ENCODE measurements around the gene STT3B.
"Not testable (repeated sequence)": the region's sequence is repeated elsewhere in the genome, so short reads cannot be mapped to it uniquely, and the experiment has no call there.

The STT3B gene

DNA sequence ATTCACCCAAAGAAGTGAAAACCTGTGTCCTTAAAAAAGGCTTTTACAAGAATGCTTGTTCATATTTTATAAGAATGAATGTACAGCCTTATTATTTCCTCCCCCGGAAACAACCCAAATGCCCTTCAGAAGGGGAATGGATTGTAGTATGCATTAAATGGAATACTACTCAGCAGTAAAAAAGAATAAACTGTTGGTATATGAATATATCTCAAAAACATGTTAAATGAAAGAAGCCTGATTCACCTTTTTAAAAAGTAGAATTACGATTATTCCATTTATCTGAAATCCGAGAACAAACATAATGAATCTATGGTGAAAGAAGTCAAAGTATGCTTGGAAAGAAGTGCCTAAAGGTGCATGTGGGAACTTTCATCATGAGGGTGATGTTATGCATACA is 20.5 kb downstream of the STT3B start:
- DNase-seq = no peak

DNA sequence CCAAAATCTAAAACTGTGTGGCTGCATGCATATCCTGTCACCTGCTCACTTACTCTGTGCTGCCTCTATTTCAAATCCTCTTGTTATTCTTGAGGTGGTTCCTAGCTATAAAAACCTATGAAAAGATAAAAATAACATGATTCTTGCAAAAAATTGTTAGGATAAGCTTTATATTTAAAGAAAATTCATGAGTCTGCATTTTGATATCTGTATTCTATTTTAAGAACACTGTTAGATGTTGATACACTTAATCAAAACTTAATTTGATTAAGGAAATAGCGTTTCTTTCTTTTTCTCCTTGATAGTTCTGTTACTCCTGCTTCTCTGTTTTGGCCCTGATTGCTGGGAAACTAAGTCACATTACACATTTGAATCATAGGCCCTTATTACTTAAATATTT is 22.5 kb downstream of the STT3B start:
- DNase-seq = no peak

DNA sequence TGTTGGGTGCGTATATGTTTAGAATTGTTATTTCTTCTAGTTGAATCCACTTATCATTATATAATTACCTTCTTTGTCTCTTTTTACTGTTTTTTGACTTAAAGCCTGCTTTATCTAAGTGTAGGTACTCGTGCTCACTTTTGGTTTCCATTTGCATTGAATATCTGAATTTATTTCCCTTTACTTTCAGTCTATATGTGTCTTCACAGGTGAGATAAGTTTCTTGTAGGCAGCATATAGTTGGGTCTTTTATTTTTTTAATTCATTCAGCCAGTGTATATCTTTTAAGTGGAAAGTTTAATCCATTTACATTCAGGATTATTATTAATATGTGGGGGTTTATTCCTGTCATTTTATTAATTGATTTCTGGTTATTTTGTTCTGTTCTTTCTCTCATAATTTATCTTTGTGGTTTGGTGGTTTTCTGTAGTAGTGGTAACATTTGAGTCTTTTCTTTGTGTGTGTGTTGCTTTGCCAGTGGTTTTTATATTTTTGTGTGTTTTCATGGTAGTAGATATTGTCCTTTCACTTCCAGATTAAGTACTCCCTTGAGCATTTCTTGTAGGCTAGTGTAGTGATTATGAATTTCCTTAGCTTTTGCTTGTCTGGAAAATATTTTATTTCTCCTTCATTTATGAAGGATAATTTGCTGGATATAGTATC is 27.3 kb downstream of the STT3B start:
- DNase-seq = no peak

DNA sequence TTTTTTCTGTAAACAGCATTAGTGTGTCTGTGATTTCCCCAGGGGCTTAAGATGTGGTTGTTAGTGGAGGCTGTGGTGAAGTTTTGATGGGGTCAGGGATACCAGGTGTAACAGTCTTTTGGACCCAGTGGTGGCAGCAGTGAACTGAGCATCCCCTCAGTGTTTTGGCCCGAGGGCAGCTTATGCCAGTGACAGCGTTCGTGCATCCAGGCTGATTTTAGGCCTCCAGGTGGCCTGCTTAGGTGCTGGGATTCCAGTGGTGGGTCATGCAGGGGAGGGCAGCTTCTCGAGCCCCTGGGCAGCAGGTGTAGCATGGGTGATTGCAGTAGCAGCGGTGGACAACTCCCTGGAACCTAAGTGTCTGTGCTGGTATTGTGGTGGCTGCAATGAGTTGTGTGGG is 29.2 kb downstream of the STT3B start:
- DNase-seq = no peak

DNA sequence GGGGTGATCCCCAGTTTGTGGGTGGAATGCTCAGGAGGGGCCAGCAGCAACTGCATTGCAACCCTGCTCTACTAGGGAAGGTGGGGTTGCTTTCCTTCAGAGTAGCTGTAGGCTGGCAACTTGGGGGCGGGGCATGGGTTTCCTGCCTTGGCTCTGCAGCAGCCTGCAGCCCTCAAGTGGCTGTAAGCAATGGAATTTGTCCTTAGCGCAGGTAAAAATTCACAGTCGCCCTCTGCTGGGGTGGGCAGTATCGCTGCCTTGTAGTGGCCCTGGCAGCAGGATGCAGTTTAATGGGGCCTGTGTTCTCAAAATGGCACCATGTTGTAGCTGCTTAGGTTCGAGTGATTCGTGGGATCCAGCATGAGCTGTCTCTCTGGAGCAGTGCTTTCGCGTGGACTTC is 29.8 kb downstream of the STT3B start:
- DNase-seq = peak; percentile 32

DNA sequence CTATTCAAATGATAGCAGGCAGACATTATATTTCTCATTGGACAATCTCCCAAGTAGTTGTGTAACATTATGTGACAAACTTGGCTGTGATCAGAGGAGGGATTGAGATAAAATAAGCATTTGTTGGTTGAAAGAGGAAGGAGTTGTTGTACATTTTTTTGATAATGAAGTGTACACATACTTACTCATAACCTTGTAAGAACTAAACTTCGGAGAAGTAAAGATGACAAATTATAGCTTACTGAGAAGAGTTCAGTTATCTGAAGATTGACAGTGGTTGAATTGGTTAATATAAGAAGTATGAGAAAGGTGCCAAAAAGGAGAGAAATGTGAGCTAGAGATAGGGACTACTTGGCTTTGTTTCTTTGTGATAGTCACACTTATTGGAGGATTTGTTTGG is 32.6 kb downstream of the STT3B start:
- no peak for DNase-seq

DNA sequence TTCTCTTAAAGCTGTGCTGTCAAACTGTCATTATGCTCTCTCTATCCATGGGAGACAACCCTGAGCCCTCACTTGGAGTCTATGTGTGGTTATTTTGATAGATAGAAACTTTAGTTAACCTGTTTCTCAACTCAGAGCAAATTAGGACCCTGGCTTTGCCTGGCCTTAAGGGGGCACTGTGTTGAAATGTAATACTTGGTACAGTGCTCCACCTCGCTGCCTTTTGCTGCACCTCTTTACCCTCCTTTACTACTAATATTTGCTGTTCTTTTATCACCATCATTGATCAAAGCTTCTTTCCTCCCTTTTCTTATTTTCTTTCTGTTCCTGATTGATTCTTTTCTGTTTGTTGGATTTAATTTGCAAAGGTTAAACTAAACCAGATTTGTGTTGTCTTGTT is 34.3 kb downstream of the STT3B start:
- no peak for DNase-seq

DNA sequence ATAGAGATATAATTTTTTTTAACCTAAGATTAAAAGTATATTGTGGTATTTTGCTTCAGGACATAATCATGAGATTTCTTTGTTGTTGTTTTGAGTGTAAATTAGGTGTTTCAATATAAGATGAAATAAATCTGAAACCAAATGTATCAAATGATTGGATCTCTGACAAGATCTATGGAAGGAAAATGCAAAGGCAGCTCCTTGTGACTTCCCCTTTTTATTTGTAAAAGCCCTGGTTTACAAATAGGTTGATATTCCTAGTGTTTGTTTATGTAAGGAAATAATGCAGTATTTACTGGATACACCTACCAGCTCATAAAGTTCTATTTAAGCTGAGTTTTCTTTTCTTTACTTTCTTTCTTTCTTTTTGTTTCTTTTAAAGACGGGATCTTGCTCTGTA is 35.9 kb downstream of the STT3B start:
- no peak for DNase-seq

DNA sequence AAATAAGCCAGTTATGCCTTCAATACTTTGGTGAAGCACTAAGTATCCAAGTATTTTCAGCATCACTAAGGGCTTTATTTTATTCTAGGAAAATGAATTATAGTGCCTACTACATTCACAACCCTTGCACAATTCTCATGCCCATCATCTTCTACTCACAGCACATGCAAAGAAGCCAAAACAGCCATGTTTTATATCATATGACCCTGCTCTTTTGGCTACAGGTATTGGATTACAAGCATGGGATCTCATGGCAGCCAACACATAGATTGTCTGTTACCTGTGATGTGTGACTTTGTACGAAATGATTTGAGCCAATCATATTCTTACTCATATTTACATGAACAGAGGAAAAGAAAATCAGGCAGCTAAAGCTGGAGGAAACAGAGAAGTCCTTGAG is 38.6 kb downstream of the STT3B start:
- DNase-seq = no peak

DNA sequence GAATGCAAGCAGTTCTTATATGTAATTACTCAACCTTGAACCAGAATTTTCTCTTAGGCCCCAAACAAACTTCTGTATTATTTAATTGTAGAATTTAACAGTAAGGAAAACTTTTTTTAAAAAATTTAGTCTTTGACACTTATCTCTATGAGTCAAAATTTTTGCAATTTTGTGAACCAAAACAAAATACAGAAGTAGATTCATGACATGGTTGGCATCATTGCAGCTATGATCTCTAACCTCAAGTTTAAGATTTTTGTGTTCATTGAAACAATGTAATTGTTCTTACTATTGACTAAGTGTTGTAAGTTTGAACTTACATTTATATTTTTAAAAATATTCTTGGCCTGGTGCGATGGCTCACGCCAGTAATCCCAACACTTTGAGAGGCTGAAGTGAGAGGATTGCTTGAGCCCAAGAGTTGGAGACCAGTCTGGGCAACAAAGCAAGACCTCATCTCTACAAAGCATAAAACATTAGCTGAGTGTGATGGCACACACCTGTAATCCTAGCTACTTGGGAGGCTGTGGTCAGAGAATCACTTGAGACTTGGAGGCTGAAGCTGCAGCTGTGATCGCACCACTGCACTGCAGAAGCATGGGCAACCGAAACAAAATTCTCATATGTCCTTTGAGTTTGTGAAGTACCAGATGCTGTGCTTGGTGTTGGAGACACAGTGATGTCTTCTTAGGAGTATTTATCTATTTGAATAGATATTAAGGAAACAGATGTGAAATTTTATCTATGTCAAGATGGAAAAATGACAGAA is 39.7 kb downstream of the STT3B start:
- no peak for DNase-seq

DNA sequence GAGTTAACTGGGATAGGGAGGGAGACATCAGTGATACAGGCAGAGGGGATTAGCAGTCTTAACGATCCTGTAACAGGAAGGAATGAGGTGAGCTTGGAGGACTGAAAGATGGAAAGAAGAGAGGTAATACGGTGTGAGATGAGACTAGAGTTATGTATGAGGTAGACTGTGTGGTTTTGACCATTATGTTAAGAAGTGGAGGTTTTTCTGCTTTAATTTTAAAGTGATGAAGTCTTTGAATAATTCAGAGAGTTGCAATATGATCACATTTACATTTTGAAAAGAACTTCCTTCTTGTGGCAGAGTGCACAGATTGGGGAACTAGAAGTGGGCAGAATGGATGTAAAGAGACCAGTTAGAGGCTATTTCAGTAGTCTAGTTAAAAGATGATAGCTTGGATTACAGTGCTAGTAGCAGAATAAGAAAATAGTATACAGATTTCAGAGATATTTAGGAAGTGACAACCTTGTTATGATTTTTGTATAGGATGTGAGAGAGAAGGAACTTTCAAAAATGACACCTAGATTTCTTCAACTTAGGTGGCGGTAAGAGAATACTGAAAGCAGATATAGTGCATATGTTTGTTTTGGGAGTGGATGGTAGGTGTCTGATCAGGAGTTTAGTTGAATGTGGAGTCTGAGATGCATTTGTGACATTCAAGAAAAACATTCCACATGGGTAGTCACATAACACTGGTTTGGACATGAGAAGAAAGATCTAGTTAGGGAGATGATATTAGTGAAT is 40.5 kb downstream of the STT3B start:
- no peak for DNase-seq

DNA sequence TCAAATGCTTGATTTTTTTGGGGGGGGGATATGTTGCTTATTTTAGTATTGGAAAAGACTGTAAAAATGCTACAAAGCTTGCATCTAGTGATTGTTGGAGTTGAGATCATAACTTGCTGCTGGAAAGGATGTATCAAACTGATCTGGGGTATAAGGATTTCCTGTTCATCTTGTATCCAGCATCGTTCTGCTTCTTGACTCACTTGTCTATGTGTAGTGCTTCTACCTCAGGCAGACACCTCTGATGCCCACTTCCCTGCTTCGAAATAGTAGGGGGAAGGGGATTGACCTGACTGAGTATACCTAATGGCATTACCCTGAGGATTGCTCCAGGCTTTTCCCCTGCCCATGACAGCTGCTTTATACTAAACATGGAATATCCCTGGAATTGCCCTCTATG is 42.7 kb downstream of the STT3B start:
- no peak for DNase-seq

DNA sequence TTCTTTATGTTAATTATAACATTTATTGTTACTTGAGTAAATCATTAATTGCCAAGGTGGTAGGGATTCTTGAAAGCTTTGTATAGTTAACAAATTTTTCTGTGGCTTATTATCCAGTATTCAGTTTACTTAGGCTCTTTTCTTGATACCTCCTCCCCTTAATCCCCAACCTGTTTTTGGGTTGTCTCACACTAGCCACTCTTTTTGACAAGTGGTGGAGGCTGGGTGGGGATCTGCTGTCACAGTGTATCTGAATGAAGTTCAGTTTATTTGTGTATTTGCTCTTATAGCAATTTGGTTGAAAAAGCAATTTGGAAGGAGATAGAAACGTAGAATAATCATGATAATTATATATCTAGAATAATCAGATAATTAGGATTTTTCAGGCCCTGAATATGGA is 43.8 kb downstream of the STT3B start:
- DNase-seq = no peak

DNA sequence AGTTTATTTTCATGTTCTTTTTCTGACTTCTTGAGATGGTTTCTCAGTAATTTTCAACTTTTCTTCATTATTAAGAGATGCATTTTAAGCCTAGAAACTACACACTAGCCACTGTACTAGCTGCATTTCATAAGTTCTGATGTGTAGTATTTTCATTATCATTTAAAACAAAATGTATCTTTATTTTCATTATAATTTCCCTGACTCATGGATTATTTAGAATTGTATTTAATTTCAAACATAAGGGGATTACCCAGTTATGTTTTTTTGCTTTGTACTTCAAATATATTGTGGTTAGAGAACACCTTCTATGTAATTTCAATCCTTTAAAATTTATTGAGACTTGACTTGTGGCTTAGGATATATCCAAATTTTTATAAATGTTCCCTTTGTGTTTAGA is 44.5 kb downstream of the STT3B start:
- no peak for DNase-seq

DNA sequence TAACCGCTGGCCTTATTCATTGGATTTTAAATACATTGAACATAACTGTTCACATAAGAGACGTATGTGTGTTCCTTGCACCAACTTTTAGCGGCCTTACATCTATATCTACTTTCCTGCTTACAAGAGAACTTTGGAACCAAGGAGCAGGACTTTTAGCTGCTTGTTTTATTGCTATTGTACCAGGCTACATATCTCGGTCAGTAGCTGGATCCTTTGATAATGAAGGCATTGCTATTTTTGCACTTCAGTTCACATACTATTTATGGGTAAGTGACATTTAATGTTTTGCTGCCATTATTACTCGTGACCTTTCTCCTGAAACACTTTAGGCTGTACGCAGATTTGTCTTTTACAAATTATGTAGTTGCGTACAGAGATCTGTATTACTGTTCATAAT is 47.1 kb downstream of the STT3B start:
- DNase-seq = no peak

DNA sequence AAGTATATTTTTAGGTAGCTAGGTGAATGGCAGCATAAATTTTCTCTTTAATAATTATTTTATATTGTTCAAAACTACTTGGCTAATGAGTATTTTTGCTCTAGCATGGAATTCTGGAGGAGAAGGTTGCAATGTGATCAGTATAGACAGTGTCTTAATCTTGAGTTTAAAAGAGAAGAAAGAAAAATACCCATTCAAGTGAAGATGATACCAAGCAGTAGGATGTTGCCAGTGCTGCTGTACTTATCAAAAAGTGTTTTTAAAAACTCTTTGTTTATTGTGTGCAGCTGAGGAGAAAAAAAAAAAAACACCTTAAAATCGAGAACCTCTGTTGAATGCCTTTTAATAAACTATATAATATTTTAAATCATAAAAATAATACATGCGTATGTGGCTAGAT is 47.9 kb downstream of the STT3B start:
- no peak for DNase-seq

DNA sequence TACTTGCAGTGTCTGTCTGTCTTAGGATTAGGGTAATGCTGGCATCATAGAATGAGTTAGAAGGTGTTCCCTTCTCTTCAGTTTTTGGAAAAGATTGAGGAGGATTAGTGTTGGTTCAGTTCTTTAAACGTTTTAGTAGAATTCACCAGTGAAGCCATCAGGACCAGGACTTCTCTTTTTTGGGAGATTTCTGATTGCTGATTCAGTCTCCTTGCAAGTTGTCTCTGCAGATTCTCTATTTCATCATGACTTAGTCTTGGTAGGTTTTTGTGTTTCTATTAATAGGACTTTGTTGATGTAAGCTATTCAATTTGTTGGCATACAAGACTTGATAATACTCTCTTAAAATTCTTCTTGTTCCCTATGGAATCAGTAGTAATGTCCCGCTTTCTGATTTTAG is 48.9 kb downstream of the STT3B start:
- no peak for DNase-seq

DNA sequence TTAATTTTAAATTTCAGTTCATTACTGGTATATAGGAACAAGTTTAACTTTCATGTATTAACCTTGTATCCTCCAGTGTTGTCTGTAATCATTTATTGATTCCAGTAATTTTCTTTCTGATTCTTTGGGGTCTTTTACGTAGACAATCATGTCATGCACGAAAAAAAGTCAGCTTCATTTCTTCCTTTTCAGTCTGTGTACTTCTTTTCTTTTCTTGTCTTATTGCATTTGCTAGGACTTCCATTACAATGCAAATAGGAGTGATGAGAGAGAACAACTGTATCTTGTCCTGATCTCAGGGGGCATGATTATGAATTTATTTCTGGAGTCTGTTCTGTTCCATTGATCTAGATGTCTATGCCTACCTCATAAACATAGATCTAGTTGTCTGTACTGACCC is 56.5 kb downstream of the STT3B start:
- DNase-seq = no peak

DNA sequence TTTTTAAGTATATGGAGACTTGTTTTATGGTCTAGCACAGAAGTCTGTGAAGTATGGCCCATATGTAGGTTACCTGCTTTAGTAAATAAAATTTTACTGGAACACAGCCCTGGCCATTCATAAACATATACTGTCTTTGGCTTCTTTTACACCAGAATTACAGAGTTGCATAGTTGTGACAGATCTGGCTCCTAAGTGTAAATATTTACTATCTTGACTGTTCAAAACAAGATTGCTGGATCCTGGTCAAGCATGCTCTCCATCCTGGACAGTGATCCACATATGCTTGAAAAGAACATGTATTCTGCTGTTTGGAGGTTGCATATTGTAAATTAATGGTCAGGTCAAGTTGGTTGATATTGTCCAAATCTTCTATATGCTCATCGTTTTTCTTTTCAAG is 57.9 kb downstream of the STT3B start:
- DNase-seq = no peak

DNA sequence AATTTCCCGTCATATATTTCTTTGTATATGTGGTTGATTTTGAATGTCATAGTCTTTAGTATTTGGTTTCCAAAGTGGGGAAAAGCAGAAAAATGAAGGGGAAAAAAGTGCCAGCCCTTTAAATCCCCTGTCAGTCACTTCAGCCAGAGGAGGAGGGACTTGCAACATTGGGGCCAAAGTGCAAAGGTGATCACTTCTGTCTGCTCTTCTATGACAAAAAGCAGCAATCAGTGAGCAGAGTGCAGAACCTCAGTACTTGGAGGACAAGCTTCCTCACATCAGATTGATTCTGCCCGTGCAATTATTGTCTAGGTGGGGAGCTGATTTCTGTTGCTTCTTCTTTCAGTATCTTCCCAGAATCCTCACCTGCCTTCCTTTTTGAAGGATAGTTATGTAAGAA is 60.0 kb downstream of the STT3B start:
- no peak for DNase-seq

DNA sequence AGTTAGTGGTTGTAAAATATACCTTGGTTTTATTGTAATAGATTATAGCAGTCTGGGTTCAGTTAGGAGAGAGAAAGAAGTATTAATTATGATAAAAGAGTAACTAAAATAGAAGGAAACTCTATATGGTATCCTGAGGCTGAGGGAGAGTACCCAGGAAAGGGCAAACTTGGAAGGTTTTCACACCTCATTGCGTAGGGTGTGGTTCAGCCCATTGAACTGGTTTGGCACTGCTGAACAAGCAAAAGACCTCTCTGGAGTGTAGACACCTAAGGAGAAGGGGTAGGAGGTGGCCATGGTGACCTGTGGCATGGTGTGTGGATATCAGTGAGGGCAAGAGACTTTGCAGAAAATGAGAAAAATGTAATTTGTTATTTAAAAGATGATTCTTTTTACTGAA is 63.5 kb downstream of the STT3B start:
- no peak for DNase-seq

DNA sequence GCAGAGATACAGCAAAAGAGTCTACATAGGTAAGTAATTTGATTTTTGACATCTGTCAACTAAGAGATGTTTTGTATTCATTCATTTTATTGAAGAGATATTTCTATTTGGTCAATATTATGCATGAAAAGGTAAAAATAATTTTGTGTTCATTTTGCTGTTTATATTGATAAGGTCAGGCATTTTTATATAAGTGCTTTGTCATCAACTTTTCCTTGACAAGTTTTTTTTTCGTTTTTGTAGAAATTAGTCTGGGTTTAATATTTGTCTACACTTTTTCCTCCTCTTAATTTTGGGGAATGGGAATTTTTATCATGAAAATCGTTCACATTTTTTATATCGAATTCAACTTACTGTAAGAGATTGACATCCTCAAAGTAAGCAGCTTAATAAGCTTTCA is 67.7 kb downstream of the STT3B start:
- DNase-seq = no peak

DNA sequence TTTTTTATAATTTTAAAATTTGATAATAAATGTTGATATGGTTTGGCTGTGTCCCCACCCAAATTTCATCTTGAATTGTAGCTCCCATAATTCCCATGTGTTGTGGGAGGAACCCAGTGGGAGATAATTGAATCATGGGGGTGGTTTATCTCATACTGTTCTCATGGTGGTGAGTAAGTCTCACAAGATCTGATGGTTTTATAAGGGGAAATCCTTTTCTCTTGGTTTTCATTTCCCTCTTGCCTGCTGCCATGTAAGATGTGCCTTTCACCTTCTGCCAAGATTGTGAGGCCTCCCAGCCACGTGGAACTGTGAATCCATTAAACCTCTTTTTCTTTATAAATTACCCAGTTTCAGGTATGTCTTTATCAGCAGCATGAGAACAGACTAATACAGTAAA is 72.6 kb downstream of the STT3B start:
- DNase-seq = not testable (repeated sequence)

DNA sequence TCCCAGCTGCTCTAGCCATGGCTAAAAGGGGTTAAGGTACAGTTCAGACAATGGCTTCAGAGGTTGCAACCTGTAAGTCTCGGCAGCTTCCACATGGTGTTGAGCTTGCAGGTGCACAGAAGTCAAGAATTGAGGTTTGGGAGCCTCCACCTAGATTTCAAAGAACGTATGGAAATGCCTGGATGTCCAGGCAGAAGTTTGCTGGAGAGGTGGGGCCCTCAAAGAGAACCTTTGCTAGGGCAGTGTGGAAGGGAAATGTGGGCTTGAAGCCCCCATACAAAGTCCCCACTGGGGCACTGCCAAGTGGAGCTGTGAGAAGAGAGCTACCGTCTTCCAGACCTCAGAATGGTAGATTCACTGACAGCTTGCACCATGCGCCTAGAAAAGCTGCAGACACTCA is 73.7 kb downstream of the STT3B start:
- no peak for DNase-seq
